Measurements from ENCODE around the gene GTPBP10. TPM values are rescaled to one million over a fixed set of nuclear protein-coding genes. Genes with fewer than 3 reads are reported as not detected.
A peak's percentile ranks its signal among the peaks of the same experiment; 100 is the strongest.

The GTPBP10 gene
- total RNA-seq = 10 to 100 TPM; 15.4 to 19.9 TPM
- 17.3 to 29.1 reads per million in 2 donors for total RNA-seq

DNA sequence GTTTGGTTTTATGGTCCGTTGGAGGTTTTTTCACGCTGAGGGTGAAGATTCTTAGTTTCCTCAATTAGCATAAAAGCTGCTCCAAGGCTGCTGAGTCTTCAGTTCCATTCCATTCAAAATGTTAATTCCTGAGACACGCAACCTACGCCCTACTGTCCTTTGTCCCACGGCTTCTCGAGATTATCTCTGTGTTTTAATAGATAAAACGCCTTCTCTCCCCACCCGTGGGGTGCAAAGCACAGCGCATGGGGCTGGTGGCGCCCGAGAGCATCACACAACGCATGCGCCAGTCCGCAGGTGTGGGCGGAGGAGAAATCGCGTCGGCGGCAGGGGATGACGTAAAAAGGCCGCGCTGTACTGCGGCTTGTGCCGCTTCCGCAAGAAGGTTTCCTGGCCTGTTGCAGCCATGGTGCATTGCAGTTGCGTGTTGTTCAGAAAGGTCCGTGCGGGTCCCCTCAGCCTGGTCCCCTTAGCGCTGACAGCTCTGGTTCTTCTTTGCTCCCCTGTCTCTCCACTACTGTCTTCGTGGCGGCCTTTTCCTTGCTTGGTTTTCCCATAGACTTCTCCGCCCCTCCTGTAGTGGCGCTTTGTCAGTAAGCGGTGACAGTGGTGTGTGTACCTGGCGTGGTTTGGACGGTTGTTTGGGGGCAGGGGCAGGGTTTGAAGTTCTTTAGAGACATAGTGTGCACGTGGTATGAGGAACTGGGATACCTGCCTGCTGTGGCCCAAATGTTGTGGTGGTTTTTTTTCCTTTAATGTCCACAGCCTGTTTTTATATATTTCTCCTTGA lies at the start of gene GTPBP10:
Gene GTPBP10 (plus strand): TSS at position 381 of the 790 bp plus-strand sequence. CDS start 26 bp downstream, at position 407.
- ATAC-seq = peak; percentile 94
- Mint-ChIP-seq H3K4me1 (peaks cover 26% of the 10 kb centered on the region), H3K36me3 (ENCODE audit: low read depth) (peaks cover 5% of the 10 kb centered on the region)

DNA sequence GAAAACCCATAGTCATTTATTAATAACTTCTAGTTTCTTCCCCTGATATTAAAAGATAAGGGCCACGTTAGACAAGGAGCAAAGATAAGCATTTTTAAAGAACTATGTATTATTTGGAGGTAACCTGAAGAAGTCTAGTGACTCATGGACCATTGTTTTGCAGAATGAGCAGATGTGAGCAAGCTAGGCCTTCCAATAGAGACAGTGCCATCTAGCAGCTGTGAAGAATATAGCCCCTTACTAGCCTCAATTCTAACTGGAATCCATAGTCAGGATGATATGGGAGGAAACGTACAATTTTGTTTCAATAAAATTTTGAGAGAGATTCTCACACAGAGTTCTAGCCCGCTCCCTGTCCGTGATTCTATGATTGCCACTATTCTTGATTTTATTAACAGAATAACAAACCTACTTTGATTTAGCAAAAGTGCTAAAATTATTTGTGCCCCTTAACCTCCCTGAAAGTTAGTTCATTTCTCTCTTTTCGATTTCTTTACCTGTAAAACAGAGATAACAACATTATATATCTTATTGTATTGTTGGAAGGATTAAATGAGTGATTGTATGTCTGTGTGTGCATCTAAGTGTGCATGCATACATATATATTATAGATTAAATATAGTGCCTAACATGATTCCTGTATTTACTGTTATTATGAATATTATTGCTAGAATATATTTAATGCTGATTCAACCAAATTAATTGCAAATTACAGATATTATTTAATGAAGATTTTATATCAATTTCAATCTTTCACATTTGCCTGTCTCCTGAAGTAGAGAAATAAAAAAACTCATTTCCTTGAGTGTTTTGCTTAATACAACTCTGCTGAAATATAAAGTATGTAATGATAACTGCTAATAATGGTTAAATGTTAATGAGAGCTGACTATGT lies 48.1 kb upstream of the GTPBP10 start:
- Mint-ChIP-seq H3K36me3 (ENCODE audit: low read depth) (no peaks in the 10 kb centered on the region), H3K4me1 (no peaks in the 10 kb centered on the region), H3K27ac (no peak overlapping the region), H3K27me3 (peaks cover 27% of the 10 kb centered on the region), H3K4me3 (no peak overlapping the region)
- no peaks in the 10 kb centered on the region for H3K9me3 ChIP-seq (ENCODE audit: control insufficient read depth, low read length, poor library complexity, severe bottlenecking)
- no peak for DNase-seq
- ATAC-seq = peak; percentile 69

More for the DNA sequence above, at the start of gene GTPBP10:
- Mint-ChIP-seq H3K4me3 (peak within 1 kb of the TSS; percentile 95), H3K27me3 (no peaks in the 10 kb centered on the region), H3K27ac (peak within 1 kb of the TSS; percentile 97)
- DNase-seq = peak; percentile 87 to 93 (median 89)
- H3K9me3 ChIP-seq (ENCODE audit: control insufficient read depth, low read length, poor library complexity, severe bottlenecking) = no peaks in the 10 kb centered on the region

- no peak overlapping the region for H3K27ac Mint-ChIP-seq
Measured at GRCh38 chr7:90303241-90303640, 43.3 kb upstream of the GTPBP10 start.

GRCh38 chr7:90309872-90310271 lies 36.6 kb upstream of the GTPBP10 start:
- Mint-ChIP-seq H3K4me3 (no peak overlapping the region), H3K4me1 (no peaks in the 10 kb centered on the region), H3K27me3 (peaks cover 20% of the 10 kb centered on the region), H3K36me3 (ENCODE audit: low read depth) (no peaks in the 10 kb centered on the region), H3K27ac (no peak overlapping the region)
- no peak for ATAC-seq
- H3K9me3 ChIP-seq (ENCODE audit: control insufficient read depth, low read length, poor library complexity, severe bottlenecking) = no peaks in the 10 kb centered on the region
- DNase-seq = no peak

More at GRCh38 chr7:90303241-90303640, 43.3 kb upstream of the GTPBP10 start:
- no peak for ATAC-seq
- H3K4me3 Mint-ChIP-seq = no peak overlapping the region
- no peaks in the 10 kb centered on the region for H3K36me3 Mint-ChIP-seq (ENCODE audit: low read depth)
- DNase-seq = no peak
- no peaks in the 10 kb centered on the region for H3K4me1 Mint-ChIP-seq
- peaks cover 28% of the 10 kb centered on the region for H3K27me3 Mint-ChIP-seq
- H3K9me3 ChIP-seq (ENCODE audit: control insufficient read depth, low read length, poor library complexity, severe bottlenecking) = no peaks in the 10 kb centered on the region

- Mint-ChIP-seq H3K27me3 (peaks cover 33% of the 10 kb centered on the region), H3K4me3 (no peak overlapping the region), H3K4me1 (no peaks in the 10 kb centered on the region), H3K27ac (no peak overlapping the region), H3K36me3 (ENCODE audit: low read depth) (no peaks in the 10 kb centered on the region)
- DNase-seq = no peak
- ATAC-seq = no peak
- H3K9me3 ChIP-seq (ENCODE audit: control insufficient read depth, low read length, poor library complexity, severe bottlenecking) = no peaks in the 10 kb centered on the region
Measured at GRCh38 chr7:90311175-90311574, 35.3 kb upstream of the GTPBP10 start.

GRCh38 chr7:90312745-90313144 lies 33.8 kb upstream of the GTPBP10 start:
- no peaks in the 10 kb centered on the region for H3K36me3 Mint-ChIP-seq (ENCODE audit: low read depth)
- no peak for DNase-seq
- no peaks in the 10 kb centered on the region for H3K4me1 Mint-ChIP-seq
- no peak for ATAC-seq
- no peak overlapping the region for H3K27ac Mint-ChIP-seq
- no peaks in the 10 kb centered on the region for H3K9me3 ChIP-seq (ENCODE audit: control insufficient read depth, low read length, poor library complexity, severe bottlenecking)
- peaks cover 49% of the 10 kb centered on the region for H3K27me3 Mint-ChIP-seq
- H3K4me3 Mint-ChIP-seq = no peak overlapping the region

DNA sequence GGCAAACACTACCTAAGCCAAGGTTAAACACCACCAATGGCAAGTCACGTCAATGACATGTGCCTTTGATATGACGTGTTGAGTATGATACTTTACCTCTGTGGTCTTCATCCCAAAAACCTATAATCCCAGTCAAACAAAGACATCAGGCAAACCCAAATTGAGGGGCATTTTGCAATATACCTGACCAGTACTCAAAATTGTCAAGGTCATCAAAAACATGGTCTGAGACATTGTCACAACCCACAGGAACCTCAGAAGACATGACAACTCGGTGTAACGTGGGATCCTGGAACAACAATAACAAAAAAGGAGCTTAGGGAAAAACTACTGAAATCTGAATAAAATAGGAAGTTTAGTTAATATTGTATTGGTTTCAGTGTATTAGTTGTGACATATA lies 32.6 kb upstream of the GTPBP10 start:
- ATAC-seq = no peak

GRCh38 chr7:90320014-90320413 lies 26.5 kb upstream of the GTPBP10 start:
- Mint-ChIP-seq H3K36me3 (ENCODE audit: low read depth) (peaks cover 11% of the 10 kb centered on the region), H3K27me3 (peaks cover 74% of the 10 kb centered on the region), H3K4me1 (peaks cover 7% of the 10 kb centered on the region), H3K27ac (no peak overlapping the region), H3K4me3 (peak overlapping the region; percentile 4)
- no peaks in the 10 kb centered on the region for H3K9me3 ChIP-seq (ENCODE audit: control insufficient read depth, low read length, poor library complexity, severe bottlenecking)
- ATAC-seq (no peak), DNase-seq (no peak)

More for the DNA sequence above, 32.6 kb upstream of the GTPBP10 start:
- Mint-ChIP-seq H3K4me1 (no peaks in the 10 kb centered on the region), H3K27me3 (peaks cover 53% of the 10 kb centered on the region), H3K36me3 (ENCODE audit: low read depth) (no peaks in the 10 kb centered on the region), H3K27ac (no peak overlapping the region), H3K4me3 (no peak overlapping the region)
- no peaks in the 10 kb centered on the region for H3K9me3 ChIP-seq (ENCODE audit: control insufficient read depth, low read length, poor library complexity, severe bottlenecking)
- DNase-seq = no peak

GRCh38 chr7:90320418-90320800 lies 26.1 kb upstream of the GTPBP10 start:
- peaks cover 11% of the 10 kb centered on the region for H3K36me3 Mint-ChIP-seq (ENCODE audit: low read depth)
- DNase-seq (no peak), ATAC-seq (no peak)
- peak overlapping the region; percentile 4 for H3K4me3 Mint-ChIP-seq
- no peaks in the 10 kb centered on the region for H3K9me3 ChIP-seq (ENCODE audit: control insufficient read depth, low read length, poor library complexity, severe bottlenecking)
- peaks cover 7% of the 10 kb centered on the region for H3K4me1 Mint-ChIP-seq
- H3K27ac Mint-ChIP-seq = no peak overlapping the region
- H3K27me3 Mint-ChIP-seq = peaks cover 70% of the 10 kb centered on the region

DNA sequence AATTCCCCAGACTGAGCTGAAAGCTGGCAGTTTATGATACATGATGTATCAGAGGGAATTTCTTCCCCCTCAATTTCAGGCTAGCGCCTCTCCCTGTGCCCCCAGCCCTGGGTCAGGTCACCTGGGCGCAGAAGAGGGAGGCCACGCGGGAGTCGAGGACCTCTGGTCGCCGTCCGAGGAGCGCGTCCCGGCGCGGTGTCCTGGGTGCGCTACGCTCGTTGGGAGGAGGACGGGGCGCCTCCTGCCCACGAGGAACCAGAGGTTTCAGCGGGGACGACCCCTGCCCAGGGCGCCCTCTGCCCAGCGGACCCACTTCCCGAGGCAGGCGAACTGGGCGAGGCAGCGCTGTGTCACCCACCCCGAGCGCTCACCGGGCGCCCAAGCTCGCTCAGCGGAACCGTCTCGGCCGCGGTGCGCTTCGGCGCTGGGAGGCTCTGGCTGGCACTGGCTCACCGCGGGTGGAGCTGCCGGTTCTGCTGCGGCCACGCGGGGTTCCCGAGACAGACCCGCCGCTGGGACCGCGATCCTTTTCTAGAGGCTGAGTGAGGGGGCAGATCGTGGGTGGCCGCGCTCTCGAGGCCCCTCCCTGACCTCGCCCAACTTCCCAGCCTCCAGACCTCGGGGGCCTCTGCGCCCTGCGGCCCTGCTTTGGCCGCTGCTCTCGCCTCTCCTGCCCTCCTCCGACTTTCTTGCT lies 25.6 kb upstream of the GTPBP10 start, which contains the start of gene FAM237B:
Gene FAM237B (minus strand): TSS at position 504 of the 694 bp plus-strand sequence. CDS start 1,556 bp downstream, outside the sequence.
- H3K27me3 Mint-ChIP-seq = peaks cover 65% of the 10 kb centered on the region
- ATAC-seq (peak; percentile 8), DNase-seq (no peak)
- H3K4me1 Mint-ChIP-seq = peaks cover 7% of the 10 kb centered on the region
- no peak within 1 kb of the TSS for H3K27ac Mint-ChIP-seq
- peaks cover 11% of the 10 kb centered on the region for H3K36me3 Mint-ChIP-seq (ENCODE audit: low read depth)
- peak within 1 kb of the TSS; percentile 4 for H3K4me3 Mint-ChIP-seq
- H3K9me3 ChIP-seq (ENCODE audit: control insufficient read depth, low read length, poor library complexity, severe bottlenecking) = no peaks in the 10 kb centered on the region

- H3K27me3 Mint-ChIP-seq = peaks cover 46% of the 10 kb centered on the region
- peaks cover 11% of the 10 kb centered on the region for H3K36me3 Mint-ChIP-seq (ENCODE audit: low read depth)
- no peaks in the 10 kb centered on the region for H3K9me3 ChIP-seq (ENCODE audit: control insufficient read depth, low read length, poor library complexity, severe bottlenecking)
- DNase-seq (no peak), ATAC-seq (no peak)
- H3K4me3 Mint-ChIP-seq = no peak overlapping the region
- peaks cover 7% of the 10 kb centered on the region for H3K4me1 Mint-ChIP-seq
- H3K27ac Mint-ChIP-seq = no peak overlapping the region
Measured at GRCh38 chr7:90322837-90323236, 23.7 kb upstream of the GTPBP10 start.

DNA sequence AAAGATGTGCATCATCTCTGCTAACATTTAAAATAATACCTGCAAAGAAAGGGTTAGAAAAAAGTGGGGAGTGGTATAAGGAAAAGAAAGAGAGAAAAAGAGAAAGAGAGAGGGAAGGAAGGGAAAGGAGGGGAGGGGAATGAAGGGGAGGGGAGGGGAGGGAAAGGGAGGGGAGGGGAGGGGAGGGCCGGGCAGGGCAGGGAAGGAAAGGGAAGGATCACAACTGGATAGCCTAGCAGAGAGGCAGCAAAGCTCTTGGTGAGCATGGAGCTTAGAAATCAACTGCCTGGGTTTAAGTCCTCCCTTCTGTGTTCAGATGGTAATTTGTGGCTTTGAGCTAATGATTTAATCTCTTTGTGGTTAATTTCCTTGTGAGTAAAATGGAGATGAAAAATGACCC lies 20.0 kb upstream of the GTPBP10 start:
- peaks cover 11% of the 10 kb centered on the region for H3K36me3 Mint-ChIP-seq (ENCODE audit: low read depth)
- H3K4me1 Mint-ChIP-seq = no peaks in the 10 kb centered on the region
- H3K27me3 Mint-ChIP-seq = peaks cover 19% of the 10 kb centered on the region
- no peak overlapping the region for H3K4me3 Mint-ChIP-seq
- no peaks in the 10 kb centered on the region for H3K9me3 ChIP-seq (ENCODE audit: control insufficient read depth, low read length, poor library complexity, severe bottlenecking)
- ATAC-seq (no peak), DNase-seq (no peak)
- no peak overlapping the region for H3K27ac Mint-ChIP-seq
